GM12878 (cell line): ENCODE results near the gene SUV39H1. TPM values are rescaled to one million over a fixed set of nuclear protein-coding genes. Genes with fewer than 3 reads are reported as not detected.

Source experiments
- ATAC-seq: fragments of 200-7000 bp; cut with Tn5 transposase; 3 replicates; pipeline ENCODE4 v1.9.1; 2020; ENCODE audit warnings: mild to moderate bottlenecking, moderate library complexity
- BruUV-seq: library from RNA; stranded (reverse); fragments of 400-500 nt; replicated peaks from 2 replicates; lab custom pipeline; 2021; lab: Mats Ljungman, UMichigan
- CTCF ChIA-PET: fragments of 300-600 bp; sonication (Branson Sonifier 250); formaldehyde crosslinking; extraction: SDS; loops from one replicate; lab custom pipeline; 2021; ENCODE audit warnings: inconsistent platforms; lab: Yijun Ruan, JAX
- POLR2A ChIA-PET: fragments of 350-600 bp; formaldehyde crosslinking; extraction: SDS; loops from one replicate; lab custom pipeline; 2021; ENCODE audit warnings: inconsistent platforms; lab: Charles Lee
- RAD21 ChIA-PET: fragments of 300-600 bp; sonication (Branson Sonifier 250); formaldehyde crosslinking; loops from one replicate; lab custom pipeline; 2023; ENCODE audit warnings: antibody characterized with exemption; ENCODE audit not compliant: unreplicated experiment; lab: Charles Lee
- SMC1A ChIA-PET: fragments of 300-600 bp; sonication (Branson Sonifier 250); formaldehyde crosslinking; loops from one replicate; lab custom pipeline; 2023; ENCODE audit not compliant: unreplicated experiment, uncharacterized antibody; lab: Charles Lee
- DNase-seq: peaks from one replicate; pipeline ENCODE4 v3.0.0-alpha.2; 2011; ENCODE audit warnings: low read depth, low spot score
- FAIRE-seq: peaks from 3 replicates; lab custom pipeline; 2011; peaks lifted over from hg19 to GRCh38; lab: Jason Lieb, UNC
- H2AFZ ChIP-seq: 2 replicates; pipeline ENCODE4 v1.6.0; 2011; ENCODE audit warnings: low read depth, low read length, control low read depth; ENCODE audit not compliant: control insufficient read depth
- H3K27ac ChIP-seq: 2 replicates; pipeline ENCODE4 v1.5.1; 2011; ENCODE audit warnings: control low read depth; ENCODE audit not compliant: control insufficient read depth, insufficient read depth
- H3K27me3 ChIP-seq, 2 experiments: replicated peaks in 1 of 2; 2 replicates each; pipeline versions ENCODE4 v1.6.0 to v1.6.1; 2011; ENCODE audit warnings: low read length in 1 of 2; ENCODE audit not compliant: control insufficient read depth in 2 of 2, insufficient read depth in 2 of 2
- H3K36me3 ChIP-seq, 2 experiments: 2 replicates each; pipeline ENCODE4 v1.5.1; 2011; ENCODE audit warnings: low read length in 1 of 2; ENCODE audit not compliant: control insufficient read depth in 2 of 2, insufficient read depth in 2 of 2
- H3K4me1 ChIP-seq: 2 replicates; pipeline ENCODE4 v1.6.1; 2011; ENCODE audit warnings: mild to moderate bottlenecking, low read length, moderate library complexity, mixed read lengths; ENCODE audit not compliant: control insufficient read depth, insufficient read depth
- H3K4me2 ChIP-seq: 2 replicates; pipeline ENCODE4 v1.6.0; 2011; ENCODE audit warnings: control low read depth; ENCODE audit not compliant: control insufficient read depth, insufficient read depth
- H3K4me3 ChIP-seq: fragments of 200-600 bp; sonication (generic); 2 replicates; pipeline ENCODE4 v1.5.1; 2016
- H3K79me2 ChIP-seq: 2 replicates; pipeline ENCODE4 v1.6.0; 2011; ENCODE audit warnings: low read length; ENCODE audit not compliant: control insufficient read depth, insufficient read depth
- H3K9ac ChIP-seq: 2 replicates; pipeline ENCODE4 v1.8.0; 2011; ENCODE audit warnings: low read length, control low read depth, mixed read lengths; ENCODE audit not compliant: control insufficient read depth, insufficient read depth
- H3K9me3 ChIP-seq: replicated peaks from 3 replicates; pipeline ENCODE4 v1.5.1; 2011; ENCODE audit warnings: mild to moderate bottlenecking, low read length; ENCODE audit not compliant: control insufficient read depth, insufficient read depth
- H4K20me1 ChIP-seq: 2 replicates; pipeline ENCODE4 v1.6.0; 2011; ENCODE audit not compliant: control insufficient read depth, insufficient read depth
- BCL3 ChIP-seq: IDR thresholded peaks from 2 replicates; pipeline ENCODE4 v1.6.1; 2011; ENCODE audit warnings: borderline replicate concordance, low read depth, mild to moderate bottlenecking, moderate library complexity, low read length; ENCODE audit not compliant: insufficient read depth, poor library complexity, severe bottlenecking
- CREB1 ChIP-seq: IDR thresholded peaks from 2 replicates; pipeline ENCODE4 v1.6.1; 2012; ENCODE audit warnings: low read depth, mild to moderate bottlenecking, inconsistent platforms
- EED ChIP-seq: sonication (generic); IDR thresholded peaks from 2 replicates; pipeline ENCODE4 v1.6.1; 2016; ENCODE audit warnings: antibody characterized with exemption, low read depth
- EP300 ChIP-seq, 2 experiments: fragments of 150-350 bp in 1 of 2; IDR thresholded peaks; 2 replicates each; pipeline ENCODE4 v1.6.1; 2011 to 2012; ENCODE audit warnings: low read depth in 2 of 2, low read length in 2 of 2, borderline replicate concordance in 1 of 2, improper control_type of control experiment in 1 of 2, inconsistent platforms in 1 of 2; ENCODE audit not compliant: control insufficient read depth in 1 of 2
- HDAC6 ChIP-seq: fragments of 200-600 bp; sonication (generic); IDR thresholded peaks from one replicate; pipeline ENCODE4 v1.8.0; 2017; ENCODE audit warnings: antibody characterized with exemption; ENCODE audit not compliant: unreplicated experiment
- NFIC ChIP-seq: IDR thresholded peaks from 2 replicates; pipeline ENCODE4 v1.6.1; 2012; ENCODE audit warnings: low read depth, mild to moderate bottlenecking, inconsistent platforms, low read length, moderate library complexity
- REST ChIP-seq: IDR thresholded peaks from 2 replicates; pipeline ENCODE4 v1.6.1; 2012; ENCODE audit warnings: mild to moderate bottlenecking, low read depth, low read length
- RFX5 ChIP-seq: IDR thresholded peaks from 2 replicates; pipeline ENCODE4 v1.6.1; 2011; ENCODE audit warnings: low read depth, low read length, improper control_type of control experiment
- ZZZ3 ChIP-seq: IDR thresholded peaks from 2 replicates; pipeline ENCODE4 v1.6.1; 2011; ENCODE audit warnings: low read depth; ENCODE audit not compliant: control insufficient read depth, insufficient read length
- WGBS: methylation state at CpG from one replicate; pipeline ENCODE4 v1.1.6; 2016; ENCODE audit warnings: low lambda C conversion rate; ENCODE audit not compliant: insufficient replicate concordance, insufficient coverage; ENCODE audit errors: missing lambda C conversion rate; 5-methylcytosine and 5-hydroxymethylcytosine counted together
- in situ Hi-C: fragments of 300-500 bp; cut with MboI; formaldehyde crosslinking; loops from 9 replicates; pipeline ENCODE4 v1.14.3; 2018; ENCODE audit warnings: mixed read lengths
- intact Hi-C: fragments of 100-400 bp; cut with micrococcal nuclease; formaldehyde crosslinking; loops from one replicate; pipeline ENCODE4 v1.14.2; 2022; ENCODE audit not compliant: unreplicated experiment
- polyA plus RNA-seq, 11 experiments: library from polyadenylated mRNA; depleted of rRNA in 4 of 11; unstranded in 6 of 11; stranded (reverse) in 5 of 11; fragments of >200 nt; fragmentation: Nextera tagmentation in 4 of 11; fragmentation: Illumina TruSeq in 1 of 11; extraction: Ambion mirVana in 4 of 11; extraction: Trizol in 1 of 11; gene quantifications; 1 replicate in 1 of 11; 2 replicates in 10 of 11; pipeline versions ENCODE4 v1.2.1 to v1.2.3, GENCODE V29; 2011 to 2016; ENCODE audit warnings: inconsistent platforms in 2 of 11, missing spikeins in 2 of 11, low read depth in 1 of 11
- total RNA-seq, 4 experiments: library from RNA; depleted of rRNA in 3 of 4; stranded (reverse); fragments of >200 nt in 3 of 4; fragmentation: Illumina TruSeq in 1 of 4; extraction: Trizol in 1 of 4; gene quantifications; 2 replicates each; pipeline versions ENCODE4 v1.2.1 to v1.2.3, GENCODE V29; 2013 to 2021

The SUV39H1 gene
- total and polyA plus RNA-seq, 10 of the 15 experiments (the other 5 are each of a cell fraction or from before 2014, with no cell fraction given), result 4.9 to 33.2 (median 17.1) TPM

GRCh38 chrX:48705871-48706270 lies 9.3 kb downstream of the SUV39H1 start:
- Histone ChIP-seq H3K4me3 (no peak overlapping the region), H3K4me2 (no peak overlapping the region), H3K36me3 (peaks cover 3 to 7% of the 10 kb centered on the region in 2 experiments; a peak in 3 of 4 replicates), H3K79me2 (no peaks in the 10 kb centered on the region), H4K20me1 (no peaks in the 10 kb centered on the region; the same call in 1 of the 2 replicates), H3K4me1 (no peaks in the 10 kb centered on the region), H2AFZ (no peak overlapping the region), H3K9ac (no peak overlapping the region), H3K27ac (no peak overlapping the region), H3K27me3 (no peaks in the 10 kb centered on the region), H3K9me3 (no peaks in the 10 kb centered on the region)
- DNase-seq (no peak), ATAC-seq (no peak), FAIRE-seq (no peak)
- POLR2A ChIA-PET, result interaction anchor here (0.5 kb wide), 1 partner anchor 180 kb away, joined by 3 read pairs; no protein-coding TSS in a partner anchor
- CTCF ChIA-PET, result no interaction called here
- BruUV-seq, result no TSS peak
- no peak for TF ChIP-seq EP300 (IDR thresholded peaks at IDR 0.05; ENCODE audit: borderline replicate concordance in 1 of 2, control insufficient read depth in 1 of 2, low read depth in 2 of 2, low read length in 2 of 2)
- no peak for TF ChIP-seq EED
- no peak for TF ChIP-seq REST
- no peak for TF ChIP-seq HDAC6
- no peak for TF ChIP-seq RFX5
- no peak for TF ChIP-seq ZZZ3
- TF ChIP-seq CREB1, result no peak
- TF ChIP-seq NFIC, result no peak
- no peak for TF ChIP-seq BCL3
- SMC1A ChIA-PET, result no interaction called here
- 69% methylated on average over 12 of the region's 12 CpGs for WGBS
- RAD21 ChIA-PET, result no interaction called here
- intact Hi-C loops (no loop called here), in situ Hi-C loops (no loop called here)
